Naive B cell (primary cell): ENCODE measurements around the gene TBK1. TPM values are rescaled to one million over a fixed set of nuclear protein-coding genes. Genes with fewer than 3 reads are reported as not detected.

ENCODE experiments used
- ATAC-seq, 2 donors: fragments of 150-1000 bp; cut with Tn5 transposase; 2 replicates each; pipeline ENCODE4 v1.10.0; 2021; ENCODE audit warnings: low read depth in 2 of 2, mild to moderate bottlenecking in 2 of 2, moderate library complexity in 2 of 2
- DNase-seq: peaks from one replicate; pipeline ENCODE4 v3.0.0; 2022
- H3K27ac Mint-ChIP-seq, 6 donors: one replicate each; pipeline ENCODE4 v1.8.0; 2020 to 2022; ENCODE audit warnings: mild to moderate bottlenecking in 6 of 6, mixed read lengths in 6 of 6, moderate library complexity in 5 of 6, inconsistent platforms in 2 of 6
- H3K27me3 Mint-ChIP-seq, 3 donors: one replicate each; pipeline ENCODE4 v1.8.0; 2021 to 2022; ENCODE audit warnings: mixed read lengths in 3 of 3, mild to moderate bottlenecking in 1 of 3
- H3K36me3 Mint-ChIP-seq, 2 donors: one replicate each; pipeline ENCODE4 v1.8.0; 2020 to 2022; ENCODE audit warnings: mixed read lengths in 2 of 2, inconsistent platforms in 1 of 2, mild to moderate bottlenecking in 1 of 2
- H3K4me1 Mint-ChIP-seq, 3 donors: one replicate each; pipeline ENCODE4 v1.8.0; 2020 to 2022; ENCODE audit warnings: mixed read lengths in 3 of 3, inconsistent platforms in 1 of 3, mild to moderate bottlenecking in 1 of 3, moderate library complexity in 1 of 3
- H3K4me3 Mint-ChIP-seq, 8 donors: one replicate each; pipeline ENCODE4 v1.8.0; 2020 to 2022; ENCODE audit warnings: mild to moderate bottlenecking in 8 of 8, mixed read lengths in 8 of 8, moderate library complexity in 8 of 8, inconsistent platforms in 2 of 8
- H3K9me3 Mint-ChIP-seq, 7 donors: one replicate each; pipeline ENCODE4 v1.8.0; 2020 to 2022; ENCODE audit warnings: mixed read lengths in 7 of 7, mild to moderate bottlenecking in 5 of 7, inconsistent platforms in 2 of 7, moderate library complexity in 1 of 7
- polyA plus RNA-seq, 6 donors: library from polyadenylated mRNA; unstranded; fragments of 300-500 nt; fragmentation: Illumina TruSeq; gene quantifications; one replicate each; pipeline ENCODE4 v1.2.3, GENCODE V29; 2021; ENCODE audit warnings: low read depth in 6 of 6

Gene TBK1
- polyA plus RNA-seq, 6 donors from 2014 or later = 16.0 to 24.5 (median 18.9) TPM

DNA sequence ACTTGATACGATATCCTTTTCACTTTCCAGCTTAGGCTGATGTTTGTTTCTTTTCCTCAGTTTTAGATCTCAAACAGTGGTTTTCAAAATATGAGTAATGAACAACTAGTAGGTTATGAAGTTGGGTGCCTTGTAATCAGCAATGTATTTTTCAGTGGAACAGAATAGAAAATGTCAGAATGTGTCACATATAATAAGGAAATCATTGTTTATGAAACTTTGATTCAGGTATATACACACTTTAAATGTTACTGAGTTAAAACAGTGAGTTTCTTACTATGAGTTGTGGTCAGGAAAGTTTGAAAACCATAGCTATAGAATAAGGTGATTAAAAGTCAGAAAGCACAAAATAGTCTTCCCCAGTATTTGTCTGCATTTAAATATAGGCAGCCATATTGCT is 39.8 kb downstream of the TBK1 start:
- Mint-ChIP-seq H3K4me1 (no peaks in the 10 kb centered on the region), H3K36me3 (peaks cover 7 to 13% of the 10 kb centered on the region in 2 donors), H3K9me3 (no peaks in the 10 kb centered on the region), H3K27ac (no peak overlapping the region), H3K4me3 (no peak overlapping the region), H3K27me3 (no peaks in the 10 kb centered on the region)
- ATAC-seq (no peak), DNase-seq (no peak)

DNA sequence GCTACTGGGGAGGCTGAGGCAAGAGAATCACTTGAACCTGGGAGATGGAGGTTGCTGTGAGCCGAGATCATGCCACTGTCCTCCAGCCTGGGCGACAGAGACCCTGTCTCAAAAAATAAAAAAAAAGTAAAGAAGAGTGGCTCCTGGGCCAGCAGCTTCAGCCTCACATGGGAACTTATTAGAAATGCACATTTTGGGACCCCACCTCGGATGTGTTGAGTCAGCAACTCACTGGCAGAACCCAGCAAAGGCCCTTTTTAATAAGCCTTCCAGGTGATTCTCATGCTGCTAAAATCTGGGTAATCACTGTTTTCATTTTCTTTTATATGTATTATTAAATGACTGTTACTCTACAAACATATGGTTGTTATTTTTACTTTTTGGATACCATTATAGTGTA is 41.6 kb downstream of the TBK1 start:
- H3K27me3 Mint-ChIP-seq = no peaks in the 10 kb centered on the region
- ATAC-seq = no peak
- H3K36me3 Mint-ChIP-seq = peaks cover 15 to 23% of the 10 kb centered on the region in 2 donors

DNA sequence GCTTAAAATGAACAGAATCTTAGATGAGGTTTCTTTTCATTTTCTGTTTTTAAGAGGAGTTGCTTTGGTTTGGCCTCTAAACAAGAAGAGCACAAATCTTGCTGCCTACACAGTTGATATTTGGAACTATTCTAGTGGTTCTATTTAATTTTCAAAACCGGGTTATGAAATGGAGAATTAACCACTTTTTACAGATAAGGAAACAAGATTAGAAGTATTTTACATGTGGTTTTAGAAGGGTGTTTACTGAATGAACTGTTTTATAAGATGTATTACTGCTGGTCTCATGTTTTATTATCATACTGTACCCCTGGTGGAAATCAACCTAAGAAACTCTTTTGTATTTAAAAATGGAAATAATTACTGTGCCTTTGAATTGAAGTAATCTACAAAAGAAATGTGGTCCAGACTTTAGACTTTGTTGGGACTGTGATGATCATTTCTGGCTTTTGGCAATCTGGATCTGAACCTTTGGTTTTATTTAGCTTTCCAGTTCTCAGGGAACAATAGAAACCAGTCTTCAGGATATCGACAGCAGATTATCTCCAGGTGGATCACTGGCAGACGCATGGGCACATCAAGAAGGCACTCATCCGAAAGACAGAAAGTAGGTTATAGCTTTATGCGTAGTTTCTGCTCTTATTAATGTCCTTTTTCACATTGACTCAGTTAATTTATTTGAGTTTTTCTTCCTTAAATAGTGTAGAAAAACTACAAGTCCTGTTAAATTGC is 43.2 kb downstream of the TBK1 start:
- DNase-seq (no peak), ATAC-seq (no peak)
- H3K27ac Mint-ChIP-seq = peak overlapping the region in 2 of 6 donors; percentile 12 to 64
- H3K9me3 Mint-ChIP-seq = no peaks in the 10 kb centered on the region
- no peak overlapping the region for H3K4me3 Mint-ChIP-seq
- peaks cover 17 to 27% of the 10 kb centered on the region in 2 donors for H3K36me3 Mint-ChIP-seq
- H3K4me1 Mint-ChIP-seq = no peaks in the 10 kb centered on the region
- no peaks in the 10 kb centered on the region for H3K27me3 Mint-ChIP-seq

More for the DNA sequence above, 41.6 kb downstream of the TBK1 start:
- no peaks in the 10 kb centered on the region for H3K4me1 Mint-ChIP-seq
- no peak for DNase-seq
- H3K27ac Mint-ChIP-seq = no peak overlapping the region
- H3K9me3 Mint-ChIP-seq = no peaks in the 10 kb centered on the region
- no peak overlapping the region for H3K4me3 Mint-ChIP-seq

- DNase-seq = no peak
- peaks cover 16 to 31% of the 10 kb centered on the region in 2 donors for H3K36me3 Mint-ChIP-seq
Observed at GRCh38 chr12:64496839-64497400, 45.0 kb downstream of the TBK1 start.

DNA sequence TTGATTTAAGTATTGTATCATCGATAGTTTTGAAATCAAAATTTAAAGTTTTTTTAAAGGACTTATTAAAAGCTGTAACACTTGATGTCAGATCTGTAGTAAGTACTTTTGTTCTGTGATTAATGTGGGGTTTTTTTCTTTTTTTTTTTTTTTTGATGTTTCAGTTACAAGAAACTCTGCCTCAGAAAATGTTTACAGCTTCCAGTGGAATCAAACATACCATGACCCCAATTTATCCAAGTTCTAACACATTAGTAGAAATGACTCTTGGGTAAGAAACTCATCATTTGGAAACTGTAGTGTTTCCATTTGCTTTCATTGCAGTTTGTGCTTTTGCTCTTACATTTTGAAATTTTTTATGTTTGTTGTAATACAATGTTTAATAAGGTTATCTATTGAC is 45.6 kb downstream of the TBK1 start:
- ATAC-seq (no peak), DNase-seq (no peak)
- Mint-ChIP-seq H3K27me3 (no peaks in the 10 kb centered on the region), H3K9me3 (no peaks in the 10 kb centered on the region), H3K4me3 (no peak overlapping the region), H3K36me3 (peaks cover 16 to 31% of the 10 kb centered on the region in 2 donors), H3K27ac (no peak overlapping the region), H3K4me1 (no peaks in the 10 kb centered on the region)

More at GRCh38 chr12:64496839-64497400, 45.0 kb downstream of the TBK1 start:
- no peaks in the 10 kb centered on the region for H3K9me3 Mint-ChIP-seq
- no peak for ATAC-seq
- H3K27ac Mint-ChIP-seq = no peak overlapping the region
- no peaks in the 10 kb centered on the region for H3K27me3 Mint-ChIP-seq
- no peak overlapping the region for H3K4me3 Mint-ChIP-seq
- no peaks in the 10 kb centered on the region for H3K4me1 Mint-ChIP-seq

- H3K27me3 Mint-ChIP-seq = no peaks in the 10 kb centered on the region
- no peak overlapping the region for H3K4me3 Mint-ChIP-seq
- ATAC-seq (no peak), DNase-seq (no peak)
- H3K27ac Mint-ChIP-seq = no peak overlapping the region
- peaks cover 16 to 31% of the 10 kb centered on the region in 2 donors for H3K36me3 Mint-ChIP-seq
- H3K9me3 Mint-ChIP-seq = no peaks in the 10 kb centered on the region
- H3K4me1 Mint-ChIP-seq = no peaks in the 10 kb centered on the region
Observed at GRCh38 chr12:64497903-64498302, 46.0 kb downstream of the TBK1 start.

- no peak for DNase-seq
- no peak overlapping the region for H3K4me3 Mint-ChIP-seq
- no peaks in the 10 kb centered on the region for H3K27me3 Mint-ChIP-seq
- no peak for ATAC-seq
- H3K9me3 Mint-ChIP-seq = no peaks in the 10 kb centered on the region
- H3K36me3 Mint-ChIP-seq = peaks cover 16 to 25% of the 10 kb centered on the region in 2 donors
- H3K4me1 Mint-ChIP-seq = no peaks in the 10 kb centered on the region
- H3K27ac Mint-ChIP-seq = peak overlapping the region in 2 of 6 donors; percentile 43 to 82
Observed at GRCh38 chr12:64500394-64500793, 48.5 kb downstream of the TBK1 start.

DNA sequence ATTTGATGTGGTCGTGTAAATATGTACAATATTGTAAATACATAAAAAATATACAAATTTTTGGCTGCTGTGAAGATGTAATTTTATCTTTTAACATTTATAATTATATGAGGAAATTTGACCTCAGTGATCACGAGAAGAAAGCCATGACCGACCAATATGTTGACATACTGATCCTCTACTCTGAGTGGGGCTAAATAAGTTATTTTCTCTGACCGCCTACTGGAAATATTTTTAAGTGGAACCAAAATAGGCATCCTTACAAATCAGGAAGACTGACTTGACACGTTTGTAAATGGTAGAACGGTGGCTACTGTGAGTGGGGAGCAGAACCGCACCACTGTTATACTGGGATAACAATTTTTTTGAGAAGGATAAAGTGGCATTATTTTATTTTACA is 49.6 kb downstream of the TBK1 start:
- Mint-ChIP-seq H3K27ac (no peak overlapping the region), H3K27me3 (no peaks in the 10 kb centered on the region), H3K9me3 (no peaks in the 10 kb centered on the region), H3K4me1 (no peaks in the 10 kb centered on the region), H3K4me3 (no peak overlapping the region), H3K36me3 (peaks cover 16 to 22% of the 10 kb centered on the region in 2 donors)
- no peak for DNase-seq
- ATAC-seq = no peak

- Mint-ChIP-seq H3K36me3 (no peaks in the 10 kb centered on the region), H3K4me3 (no peak overlapping the region), H3K27me3 (no peaks in the 10 kb centered on the region), H3K4me1 (no peaks in the 10 kb centered on the region), H3K9me3 (no peaks in the 10 kb centered on the region), H3K27ac (no peak overlapping the region)
- ATAC-seq (no peak), DNase-seq (no peak)
Observed at GRCh38 chr12:64506955-64507354, 55.0 kb downstream of the TBK1 start.

- no peaks in the 10 kb centered on the region for H3K27me3 Mint-ChIP-seq
- no peak for ATAC-seq
- H3K4me3 Mint-ChIP-seq = no peak overlapping the region
- DNase-seq = no peak
- H3K4me1 Mint-ChIP-seq = no peaks in the 10 kb centered on the region
- no peaks in the 10 kb centered on the region for H3K36me3 Mint-ChIP-seq
- H3K9me3 Mint-ChIP-seq = no peaks in the 10 kb centered on the region
- H3K27ac Mint-ChIP-seq = no peak overlapping the region
Observed at GRCh38 chr12:64510667-64511066, 58.7 kb downstream of the TBK1 start.

DNA sequence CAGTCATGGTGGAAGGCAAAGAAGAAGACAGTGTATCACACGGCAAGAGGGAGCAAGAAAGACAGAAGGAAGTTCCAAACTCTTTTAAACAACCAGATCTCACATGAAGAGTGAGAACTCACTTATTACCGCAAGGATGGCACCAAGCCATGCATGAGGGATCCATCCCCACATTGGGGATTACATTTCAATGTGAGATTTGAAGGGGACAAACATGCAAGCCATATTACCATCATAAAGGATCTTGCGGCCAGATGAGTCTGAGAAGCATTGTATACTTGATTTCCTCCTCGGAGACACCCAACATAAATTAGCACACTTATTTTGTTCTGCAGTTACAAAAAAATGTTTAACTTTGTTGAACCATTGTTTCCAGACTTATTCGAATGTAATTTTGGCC is 66.5 kb downstream of the TBK1 start:
- DNase-seq (no peak), ATAC-seq (no peak)
- Mint-ChIP-seq H3K36me3 (no peaks in the 10 kb centered on the region), H3K27me3 (peaks cover 0 to 5% (median 0%) of the 10 kb centered on the region in 3 donors), H3K4me1 (no peaks in the 10 kb centered on the region), H3K9me3 (no peaks in the 10 kb centered on the region), H3K4me3 (no peak overlapping the region), H3K27ac (no peak overlapping the region)

DNA sequence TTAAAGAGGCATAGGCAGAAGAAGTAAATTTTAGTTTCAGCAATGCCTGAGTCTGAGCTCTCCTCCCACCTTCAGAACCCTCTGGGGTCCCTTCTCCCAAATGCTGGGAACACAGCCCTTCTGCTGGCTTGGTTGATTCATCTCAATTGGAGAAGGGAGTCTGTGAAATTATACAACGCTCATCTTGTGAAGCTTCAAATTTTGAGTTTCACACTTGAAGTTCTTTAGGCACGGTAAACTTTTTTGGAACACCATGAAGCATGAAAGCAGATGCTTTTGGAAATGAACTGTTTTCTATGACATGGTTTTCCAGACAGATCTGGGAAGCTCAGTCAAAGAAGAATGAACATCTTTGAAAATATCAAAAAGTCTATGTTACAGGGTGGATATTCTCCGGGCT is 69.9 kb downstream of the TBK1 start:
- ATAC-seq (no peak), DNase-seq (no peak)
- H3K4me3 Mint-ChIP-seq = no peak overlapping the region
- peaks cover 0 to 7% of the 10 kb centered on the region in 2 donors for H3K36me3 Mint-ChIP-seq
- H3K27ac Mint-ChIP-seq = no peak overlapping the region
- no peaks in the 10 kb centered on the region for H3K4me1 Mint-ChIP-seq
- H3K27me3 Mint-ChIP-seq = peaks cover 5 to 14% (median 8%) of the 10 kb centered on the region in 3 donors
- H3K9me3 Mint-ChIP-seq = no peaks in the 10 kb centered on the region

- H3K4me1 Mint-ChIP-seq = no peaks in the 10 kb centered on the region
- peaks cover 0 to 7% of the 10 kb centered on the region in 2 donors for H3K36me3 Mint-ChIP-seq
- ATAC-seq (no peak), DNase-seq (no peak)
- no peak overlapping the region for H3K27ac Mint-ChIP-seq
- no peak overlapping the region for H3K4me3 Mint-ChIP-seq
- peaks cover 5 to 14% (median 8%) of the 10 kb centered on the region in 3 donors for H3K27me3 Mint-ChIP-seq
- H3K9me3 Mint-ChIP-seq = no peaks in the 10 kb centered on the region
Observed at GRCh38 chr12:64522316-64522715, 70.4 kb downstream of the TBK1 start.

GRCh38 chr12:64522807-64523206 is 70.9 kb downstream of the TBK1 start:
- Mint-ChIP-seq H3K4me3 (peak overlapping the region in 1 of 8 donors; percentile 37), H3K27ac (no peak overlapping the region), H3K36me3 (peaks cover 0 to 7% of the 10 kb centered on the region in 2 donors), H3K4me1 (no peaks in the 10 kb centered on the region), H3K27me3 (peaks cover 5 to 14% (median 8%) of the 10 kb centered on the region in 3 donors), H3K9me3 (no peaks in the 10 kb centered on the region)
- no peak for ATAC-seq
- no peak for DNase-seq
